ENCODE data around the gene RTP1.
"Not testable (repeated sequence)": the region's sequence is repeated elsewhere in the genome, so short reads cannot be mapped to it uniquely, and the experiment has no call there.

RTP1 gene

GRCh38 chr3:187197335-187197649 is at the start of gene RTP1:
Gene RTP1 (plus strand): TSS chr3:187197486. CDS start chr3:187197516, 30 bp downstream.
- DNase-seq: no peak

- DNase-seq: no peak
Measured at GRCh38 chr3:187150186-187150585, 47.1 kb upstream of the RTP1 start.

GRCh38 chr3:187150599-187150998 is 46.7 kb upstream of the RTP1 start:
- DNase-seq: peak; percentile 59

- no peak for DNase-seq
Measured at GRCh38 chr3:187161556-187161955, 35.7 kb upstream of the RTP1 start.

- DNase-seq: no peak
Measured at GRCh38 chr3:187162265-187162953, 34.9 kb upstream of the RTP1 start.

- no peak for DNase-seq
Measured at GRCh38 chr3:187165144-187165543, 32.1 kb upstream of the RTP1 start.

- no peak for DNase-seq
Measured at GRCh38 chr3:187166750-187167149, 30.5 kb upstream of the RTP1 start.

GRCh38 chr3:187167777-187168176 is 29.5 kb upstream of the RTP1 start:
- DNase-seq: no peak

GRCh38 chr3:187169231-187169960 is 27.9 kb upstream of the RTP1 start:
- no peak for DNase-seq

GRCh38 chr3:187170911-187171310 is 26.4 kb upstream of the RTP1 start:
- not testable (repeated sequence) for DNase-seq

GRCh38 chr3:187172929-187173328 is 24.4 kb upstream of the RTP1 start:
- no peak for DNase-seq

GRCh38 chr3:187181454-187182170 is 15.7 kb upstream of the RTP1 start:
- DNase-seq: no peak

GRCh38 chr3:187183210-187183862 is 13.9 kb upstream of the RTP1 start:
- DNase-seq: no peak

- no peak for DNase-seq
Measured at GRCh38 chr3:187183903-187184302, 13.4 kb upstream of the RTP1 start.

- DNase-seq: no peak
Measured at GRCh38 chr3:187185759-187186158, 11.5 kb upstream of the RTP1 start.

GRCh38 chr3:187186375-187186774 is 10.9 kb upstream of the RTP1 start:
- DNase-seq: no peak

GRCh38 chr3:187186801-187187421 is 10.4 kb upstream of the RTP1 start:
- DNase-seq: no peak

GRCh38 chr3:187188931-187189330 is 8.4 kb upstream of the RTP1 start:
- DNase-seq: no peak

- no peak for DNase-seq
Measured at GRCh38 chr3:187191271-187191670, 6.0 kb upstream of the RTP1 start.

- DNase-seq: no peak
Measured at GRCh38 chr3:187193181-187193580, 4.1 kb upstream of the RTP1 start.

GRCh38 chr3:187196573-187197334 is 532 bp upstream of the RTP1 start:
- no peak for DNase-seq

- DNase-seq: no peak
Measured at GRCh38 chr3:187198490-187198889, 1.2 kb downstream of the RTP1 start.

Data from CD4-positive, alpha-beta T cell treated with Interleukin-15 for 1 hour (primary cell).